PFSK-1 (cell line): ENCODE data around the gene CEMIP.

ENCODE experiments used
- FOXP2 ChIP-seq: optimal IDR thresholded peaks from 2 replicates; pipeline ENCODE3; 2011; ENCODE audit warnings: borderline replicate concordance, control low read depth, inconsistent platforms; ENCODE audit not compliant: insufficient read depth; ENCODE audit errors: extremely low read length, extremely low read depth
- POLR2AphosphoS5 ChIP-seq: IDR thresholded peaks from 2 replicates; pipeline ENCODE4 v1.6.1; 2012; ENCODE audit warnings: low read depth, mild to moderate bottlenecking, control low read depth, low read length, moderate library complexity
- REST ChIP-seq, 2 experiments: IDR thresholded peaks; 2 replicates each; pipeline versions ENCODE4 v1.6.1 to v1.8.0; 2011 to 2012; ENCODE audit warnings: low read depth in 2 of 2, low read length in 2 of 2, control low read depth in 1 of 2, inconsistent platforms in 1 of 2, mild to moderate bottlenecking in 1 of 2, moderate library complexity in 1 of 2; ENCODE audit not compliant: insufficient read depth in 1 of 2
- SIN3A ChIP-seq: IDR thresholded peaks from 2 replicates; pipeline ENCODE4 v1.6.1; 2012; ENCODE audit warnings: mild to moderate bottlenecking, low read length, moderate library complexity, borderline replicate concordance; ENCODE audit not compliant: insufficient read depth
- TAF1 ChIP-seq: IDR thresholded peaks from 2 replicates; pipeline ENCODE4 v1.6.1; 2012; ENCODE audit warnings: low read length, control low read depth, borderline replicate concordance; ENCODE audit not compliant: insufficient read depth

The CEMIP gene

GRCh38 chr15:80885016-80885579, 105.9 kb downstream of the CEMIP start:
- TF ChIP-seq POLR2AphosphoS5 (no peak), REST (IDR thresholded peaks at IDR 0.05; ENCODE audit: insufficient read depth in 1 of 2, low read depth in 2 of 2, low read length in 2 of 2) (no peak), FOXP2 (no peak), TAF1 (no peak), SIN3A (no peak)

GRCh38 chr15:80887148-80887547, 108.0 kb downstream of the CEMIP start:
- TF ChIP-seq POLR2AphosphoS5, result no peak
- TF ChIP-seq TAF1, result no peak
- TF ChIP-seq SIN3A, result no peak
- no peak for TF ChIP-seq REST (IDR thresholded peaks at IDR 0.05; ENCODE audit: insufficient read depth in 1 of 2, low read depth in 2 of 2, low read length in 2 of 2)
- no peak for TF ChIP-seq FOXP2

- no peak for TF ChIP-seq SIN3A
- TF ChIP-seq TAF1, result no peak
- TF ChIP-seq FOXP2, result no peak
- TF ChIP-seq POLR2AphosphoS5, result no peak
- no peak for TF ChIP-seq REST (IDR thresholded peaks at IDR 0.05; ENCODE audit: insufficient read depth in 1 of 2, low read depth in 2 of 2, low read length in 2 of 2)
Observed at GRCh38 chr15:80888846-80889245, 109.7 kb downstream of the CEMIP start.

GRCh38 chr15:80890341-80891005, 111.3 kb downstream of the CEMIP start:
- TF ChIP-seq FOXP2, result no peak
- TF ChIP-seq POLR2AphosphoS5, result no peak
- no peak for TF ChIP-seq SIN3A

GRCh38 chr15:80891006-80891405, 111.8 kb downstream of the CEMIP start:
- no peak for TF ChIP-seq REST (IDR thresholded peaks at IDR 0.05; ENCODE audit: insufficient read depth in 1 of 2, low read depth in 2 of 2, low read length in 2 of 2)
- no peak for TF ChIP-seq FOXP2
- no peak for TF ChIP-seq POLR2AphosphoS5
- TF ChIP-seq SIN3A, result no peak
- TF ChIP-seq TAF1, result no peak
